ENCODE results near the gene LENG9.
"Not testable (repeated sequence)": the region's sequence is repeated elsewhere in the genome, so short reads cannot be mapped to it uniquely, and the experiment has no call there.

LENG9 gene

DNA sequence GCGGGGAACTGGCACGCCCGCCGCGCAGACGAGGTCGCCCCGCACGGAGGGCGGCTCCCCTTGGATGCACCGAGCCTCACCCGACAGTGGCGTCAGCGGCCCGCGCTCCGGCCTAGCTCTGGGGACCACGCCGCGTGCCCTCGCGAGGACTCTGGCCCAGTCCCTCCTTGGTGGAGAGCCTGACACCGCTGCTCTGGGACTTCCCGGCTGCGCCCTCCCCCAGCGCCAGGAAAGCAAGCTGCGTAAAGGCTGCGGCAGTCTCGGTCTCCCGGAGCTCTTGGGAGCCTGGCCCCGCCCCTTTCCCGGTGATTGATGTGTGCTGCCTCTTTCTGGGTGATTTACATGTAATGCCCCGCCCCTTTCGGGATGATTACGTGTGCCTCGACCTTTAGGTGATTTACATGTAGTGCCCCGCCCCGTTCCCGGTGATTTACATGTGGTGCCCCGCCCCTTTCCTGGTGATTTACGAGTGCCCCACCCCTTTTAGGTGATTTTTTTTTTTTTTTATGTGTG, at the start of gene LENG9:
Gene LENG9 (minus strand): TSS at position 248 of the 513 bp plus-strand sequence. CDS start 252 bp downstream, outside the sequence.
- DNase-seq (ENCODE audit: low read depth in 2 of 2): peak; percentile 87 to 93

DNA sequence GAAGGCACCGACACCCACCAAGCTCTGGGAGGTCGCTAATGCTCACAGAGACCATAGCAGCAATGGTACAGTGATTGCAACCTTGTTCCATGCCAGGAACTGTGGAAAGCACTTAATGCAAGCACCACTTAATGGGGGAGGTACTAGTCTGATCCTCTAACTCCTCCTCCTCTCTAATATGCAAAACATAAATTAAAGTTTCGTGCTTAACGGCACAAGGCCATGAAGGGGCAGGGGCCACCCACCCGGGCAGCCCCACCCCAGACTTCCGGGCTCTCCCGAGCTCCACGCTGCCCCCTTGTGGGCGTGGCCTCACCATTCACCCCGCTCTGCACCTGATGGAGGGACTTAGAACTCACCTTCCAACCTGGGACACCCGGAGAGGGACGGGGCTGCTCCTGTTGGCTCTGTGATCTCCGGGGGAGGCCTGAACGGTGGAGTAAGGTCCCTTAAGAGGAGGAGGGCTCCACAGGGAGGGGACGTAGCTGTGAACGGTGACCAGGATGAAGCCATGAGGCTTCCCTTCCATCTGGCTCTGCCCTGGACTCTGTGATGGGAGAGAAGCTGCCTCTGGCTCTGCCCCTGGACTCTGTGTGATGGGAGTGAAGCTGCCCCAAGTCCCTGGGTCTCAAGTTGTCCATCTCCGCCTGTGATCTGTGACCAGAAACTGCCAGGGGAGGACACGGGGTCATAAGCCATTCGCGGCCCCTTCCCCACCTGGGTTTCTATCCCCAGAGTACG, 45.8 kb upstream of the LENG9 start:
- not testable (repeated sequence) for DNase-seq (ENCODE audit: low read depth in 2 of 2)

- DNase-seq (ENCODE audit: low read depth in 2 of 2): not testable (repeated sequence)
Observed at GRCh38 chr19:54508487-54508886, 44.9 kb upstream of the LENG9 start.

DNA sequence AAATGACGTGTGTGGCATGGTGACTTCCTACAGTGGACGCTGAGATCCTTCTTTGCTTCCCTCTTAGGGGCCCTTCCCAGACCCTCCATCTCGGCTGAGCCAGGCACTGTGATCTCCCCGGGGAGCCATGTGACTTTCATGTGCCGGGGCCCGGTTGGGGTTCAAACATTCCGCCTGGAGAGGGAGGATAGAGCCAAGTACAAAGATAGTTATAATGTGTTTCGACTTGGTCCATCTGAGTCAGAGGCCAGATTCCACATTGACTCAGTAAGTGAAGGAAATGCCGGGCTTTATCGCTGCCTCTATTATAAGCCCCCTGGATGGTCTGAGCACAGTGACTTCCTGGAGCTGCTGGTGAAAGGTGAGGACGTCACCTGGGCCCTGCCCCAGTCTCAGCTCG, 44.2 kb upstream of the LENG9 start:
- no peak for DNase-seq (ENCODE audit: low read depth in 2 of 2)

DNA sequence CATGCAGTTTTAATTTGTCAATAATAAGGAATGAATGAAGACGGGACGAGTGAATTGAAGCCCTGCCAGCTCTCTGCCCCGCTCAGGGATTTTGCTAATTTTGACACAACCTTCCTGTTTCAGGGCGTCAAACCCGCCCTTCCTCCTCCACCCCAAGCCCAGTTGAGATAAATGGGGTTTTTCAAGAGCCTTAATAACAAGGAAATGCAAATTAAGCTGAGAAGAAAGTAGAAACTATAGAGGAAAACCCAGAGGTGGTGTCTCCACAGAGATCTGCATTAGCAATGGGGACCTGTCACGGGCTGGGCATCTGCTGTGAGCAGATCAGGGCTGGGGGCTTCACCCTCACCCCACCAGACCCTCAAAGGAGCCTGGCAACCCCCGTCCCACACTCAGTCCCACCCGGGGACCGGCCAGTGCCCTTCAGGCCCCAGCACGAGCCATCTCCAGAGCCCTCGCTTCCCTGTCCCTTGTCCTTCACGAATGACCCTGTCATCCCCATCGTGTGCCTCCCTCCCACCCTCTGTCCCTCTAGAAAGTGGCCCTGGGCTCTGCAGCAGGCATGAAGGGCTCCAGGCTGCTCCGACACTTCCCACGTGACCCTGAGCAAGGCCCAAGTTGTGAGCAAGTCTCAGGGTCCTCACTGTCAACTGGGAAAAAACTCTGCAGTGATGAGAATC, 43.6 kb upstream of the LENG9 start:
- DNase-seq (ENCODE audit: low read depth in 2 of 2): not testable (repeated sequence)

DNA sequence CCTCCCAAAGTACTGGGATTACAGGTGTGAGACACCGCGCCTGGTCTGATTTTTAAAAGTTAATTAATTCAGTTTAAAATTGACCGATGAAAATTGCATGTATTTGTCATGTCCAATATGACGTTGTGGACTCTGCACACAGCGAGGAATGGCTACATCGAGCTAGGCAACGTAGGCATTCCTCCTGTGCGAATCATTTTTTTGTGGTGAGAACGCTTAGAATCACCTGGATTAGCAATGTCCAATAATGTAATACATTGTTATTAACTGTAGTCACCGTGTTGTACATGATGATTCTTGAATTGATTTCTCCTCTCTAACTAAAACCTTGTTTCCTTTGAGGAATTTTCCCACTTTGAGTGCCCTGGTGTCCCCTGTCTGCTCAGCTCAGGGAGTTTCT, 42.5 kb upstream of the LENG9 start:
- DNase-seq (ENCODE audit: low read depth in 2 of 2): no peak

- not testable (repeated sequence) for DNase-seq (ENCODE audit: low read depth in 2 of 2)
Observed at GRCh38 chr19:54505542-54505941, 42.0 kb upstream of the LENG9 start.

GRCh38 chr19:54502518-54503048, 39.0 kb upstream of the LENG9 start, which contains the start of gene LAIR2:
Gene LAIR2 (plus strand): TSS chr19:54502831. CDS start chr19:54502919, 88 bp downstream.
- DNase-seq (ENCODE audit: low read depth in 2 of 2): no peak

GRCh38 chr19:54498451-54498772, 34.8 kb upstream of the LENG9 start:
- DNase-seq (ENCODE audit: low read depth in 2 of 2): not testable (repeated sequence)

DNA sequence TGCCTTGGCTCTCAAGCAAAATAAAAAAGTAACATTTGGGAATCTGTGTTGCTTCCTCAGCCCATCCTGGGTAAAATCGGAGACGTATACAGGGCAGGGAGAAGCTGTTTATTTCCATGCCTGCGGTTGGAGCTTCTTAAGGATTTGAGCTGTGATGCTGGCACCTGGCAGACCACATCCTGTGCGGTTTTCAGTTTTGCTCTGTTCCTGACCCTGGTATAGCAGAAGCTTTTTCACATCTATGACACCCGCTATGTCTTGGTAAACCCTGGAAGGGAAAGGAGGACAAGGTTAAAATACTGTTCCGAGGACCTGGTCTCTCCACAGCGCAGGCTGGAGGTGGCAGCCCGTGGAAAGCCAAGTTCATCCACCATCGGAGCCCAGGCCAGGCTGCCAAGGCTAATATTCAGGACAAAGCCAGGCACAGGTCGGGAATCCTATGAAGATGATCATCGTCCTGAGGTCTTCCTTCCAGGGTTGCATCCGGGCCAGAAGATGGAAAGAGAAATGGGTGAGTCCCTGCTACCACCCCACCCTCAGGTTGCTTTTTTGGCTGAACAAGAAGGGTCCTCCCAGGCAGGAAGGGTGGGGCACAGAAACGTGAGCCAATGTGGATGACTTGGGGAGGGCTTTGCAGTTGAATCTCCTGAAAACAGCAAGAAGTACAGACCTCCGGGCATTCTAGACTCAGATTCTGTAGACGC, 34.3 kb upstream of the LENG9 start:
- not testable (repeated sequence) for DNase-seq (ENCODE audit: low read depth in 2 of 2)

DNA sequence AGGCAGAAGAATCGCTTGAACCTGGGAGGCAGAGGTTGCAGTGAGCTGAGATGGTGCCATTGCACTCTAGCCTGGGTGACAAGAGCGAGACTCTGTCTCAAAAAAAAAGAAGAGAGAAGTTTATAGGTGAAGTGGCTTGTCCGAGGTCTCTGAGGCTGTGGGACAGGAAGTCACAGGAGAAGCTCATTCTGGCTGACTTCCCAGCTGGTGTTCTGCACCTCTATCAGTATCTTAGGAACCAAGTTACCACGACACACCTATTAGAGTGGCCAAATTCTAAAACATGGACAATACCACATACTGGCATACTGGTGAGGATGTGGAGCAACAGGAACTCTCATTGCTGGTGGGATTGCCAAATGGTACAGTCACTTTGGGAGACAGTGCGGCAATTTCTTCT, 31.7 kb upstream of the LENG9 start:
- DNase-seq (ENCODE audit: low read depth in 2 of 2): not testable (repeated sequence)

DNA sequence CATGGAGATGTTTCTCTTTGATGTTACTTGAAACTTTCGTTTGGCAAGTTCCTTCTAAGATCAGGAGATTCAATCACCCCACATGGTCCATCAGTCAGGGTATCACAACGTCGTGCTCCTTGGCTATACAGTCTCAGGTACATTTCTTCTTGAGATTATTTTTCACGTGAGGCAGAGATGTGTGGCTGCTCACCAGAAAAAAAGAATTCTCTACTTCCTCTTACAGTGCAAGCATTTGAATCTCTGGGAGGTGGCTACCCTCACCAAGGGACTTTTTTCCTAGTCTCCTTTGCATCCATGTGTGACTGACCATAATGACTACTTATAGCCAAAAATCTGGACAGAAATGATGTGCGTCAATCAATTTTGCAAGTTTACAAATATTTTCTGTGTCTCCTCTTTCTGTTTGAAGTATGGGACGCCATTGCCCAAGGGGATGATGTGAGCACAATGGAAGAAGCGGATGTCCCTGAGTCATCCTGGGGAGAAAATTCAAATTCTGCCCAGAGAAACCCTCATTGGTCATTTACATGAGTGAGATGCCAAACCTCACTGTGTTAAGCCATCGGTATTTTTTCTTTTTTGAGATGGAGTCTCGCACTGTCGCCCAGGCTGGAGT, 30.5 kb upstream of the LENG9 start:
- DNase-seq (ENCODE audit: low read depth in 2 of 2): no peak

- not testable (repeated sequence) for DNase-seq (ENCODE audit: low read depth in 2 of 2)
Observed at GRCh38 chr19:54493056-54493455, 29.5 kb upstream of the LENG9 start.

DNA sequence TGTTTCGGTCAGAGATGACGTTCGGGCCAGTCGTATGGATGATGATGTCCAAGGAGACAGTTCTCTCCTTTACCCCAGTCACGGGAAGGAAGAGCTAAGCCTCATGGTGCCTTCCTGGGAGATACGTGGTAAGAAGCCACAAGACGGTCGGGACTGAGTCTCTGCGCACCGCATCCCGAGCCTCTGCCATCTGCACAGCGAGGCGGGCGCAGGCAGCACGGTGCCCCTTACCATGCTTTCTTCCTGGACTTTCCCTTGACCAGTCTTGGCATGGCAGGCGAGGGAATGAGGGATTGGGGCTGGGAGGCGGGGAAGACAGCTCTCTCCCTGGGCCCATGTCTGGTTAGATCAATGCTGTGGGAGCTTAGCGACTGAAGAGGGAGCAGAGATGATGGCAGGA, 29.0 kb upstream of the LENG9 start:
- no peak for DNase-seq (ENCODE audit: low read depth in 2 of 2)

- no peak for DNase-seq (ENCODE audit: low read depth in 2 of 2)
Observed at GRCh38 chr19:54489766-54490165, 26.2 kb upstream of the LENG9 start.

GRCh38 chr19:54489341-54489740, 25.8 kb upstream of the LENG9 start:
- no peak for DNase-seq (ENCODE audit: low read depth in 2 of 2)

DNA sequence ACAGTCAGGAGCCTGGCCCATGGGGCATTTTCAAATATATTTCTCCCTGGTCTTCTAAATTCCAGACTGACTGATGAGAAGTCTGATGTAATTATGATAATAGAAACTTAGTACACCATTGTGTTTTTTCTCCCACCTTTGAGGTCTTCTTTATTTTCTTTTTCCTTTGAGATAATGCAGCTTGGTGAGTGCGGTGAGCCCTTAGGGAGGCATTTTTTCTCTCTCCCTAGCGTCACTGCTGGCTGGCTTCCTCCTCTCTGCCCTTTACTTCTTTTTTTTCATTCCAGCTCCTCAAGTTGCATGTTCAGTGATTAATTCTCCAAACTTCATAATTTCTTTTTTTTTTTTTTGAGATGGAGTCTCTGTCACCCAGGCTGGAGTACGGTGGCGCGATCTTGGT, 22.3 kb upstream of the LENG9 start:
- no peak for DNase-seq (ENCODE audit: low read depth in 2 of 2)

GRCh38 chr19:54484451-54484850, 20.9 kb upstream of the LENG9 start:
- DNase-seq (ENCODE audit: low read depth in 2 of 2): no peak

DNA sequence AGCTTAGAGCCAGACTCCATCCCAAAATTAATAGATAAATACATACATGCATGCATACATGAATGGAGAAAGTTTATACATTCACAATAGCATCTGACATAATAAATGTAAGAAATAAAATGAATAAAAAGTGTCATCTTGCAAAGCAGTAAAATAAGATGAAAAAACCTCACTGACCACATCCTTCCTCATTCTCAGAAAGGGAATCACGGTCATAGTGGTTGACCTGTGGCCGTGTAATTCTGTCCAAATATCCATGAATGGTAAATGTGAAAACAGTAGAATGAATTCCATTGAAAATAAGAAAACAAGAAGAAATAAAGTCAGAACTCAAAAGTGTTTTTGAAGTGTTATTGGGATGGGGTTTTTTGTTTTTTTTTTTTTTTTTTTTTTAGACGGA, 19.3 kb upstream of the LENG9 start:
- DNase-seq (ENCODE audit: low read depth in 2 of 2): no peak

DNA sequence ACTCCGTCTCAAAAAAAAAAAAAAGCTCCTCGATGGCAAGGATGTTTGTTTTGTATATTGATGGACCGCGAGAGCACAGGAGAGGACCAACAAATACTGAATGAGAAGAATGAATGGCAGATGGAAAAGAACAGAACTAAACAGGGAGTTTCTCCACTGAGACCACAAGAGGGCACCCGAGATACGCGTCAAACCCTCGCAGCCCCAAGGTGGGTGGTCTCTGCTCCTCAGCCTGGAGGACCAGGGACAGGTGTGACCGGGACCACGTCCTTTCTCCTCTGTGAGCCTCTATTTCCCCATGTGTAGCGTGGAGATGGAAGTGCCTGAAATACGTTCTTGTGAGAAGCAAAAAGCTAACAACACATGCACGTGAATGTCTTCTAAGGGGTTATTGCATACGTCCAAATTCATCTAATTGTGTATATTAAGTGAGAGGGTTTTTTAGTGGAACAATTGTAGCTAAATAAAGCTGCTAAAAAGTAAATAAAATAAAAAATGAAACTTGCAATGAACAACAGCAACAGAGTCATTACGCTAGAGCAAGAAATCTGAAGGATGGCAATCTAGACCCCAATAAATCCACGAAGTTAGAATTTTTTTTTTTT, 17.9 kb upstream of the LENG9 start:
- DNase-seq (ENCODE audit: low read depth in 2 of 2): no peak

- DNase-seq (ENCODE audit: low read depth in 2 of 2): no peak
Observed at GRCh38 chr19:54480051-54480450, 16.5 kb upstream of the LENG9 start.

Measured in stimulated activated CD8-positive, alpha-beta memory T cell treated with anti-CD3 and anti-CD28 coated beads, Interleukin-7, amount 100 ng/mL, for 4 hours (primary cell).